Breast epithelium (tissue), 3 donors: ENCODE results near the gene RTL3.

Source experiments
- CTCF ChIP-seq, 3 donors: fragments of 450-650 bp; IDR thresholded peaks; one replicate each; pipeline ENCODE4 v1.5.1; 2016 to 2017; ENCODE audit warnings: antibody characterized with exemption in 3 of 3, mild to moderate bottlenecking in 3 of 3, moderate library complexity in 3 of 3
- POLR2A ChIP-seq: fragments of 450-650 bp; IDR thresholded peaks from one replicate; pipeline ENCODE4 v1.6.1; 2016; ENCODE audit warnings: antibody characterized with exemption, mild to moderate bottlenecking, moderate library complexity
- POLR2AphosphoS5 ChIP-seq, 3 donors: sonication (generic); formaldehyde crosslinking; IDR thresholded peaks; one replicate each; pipeline ENCODE4 v1.6.1; 2017; ENCODE audit warnings: antibody characterized with exemption in 3 of 3

DNA sequence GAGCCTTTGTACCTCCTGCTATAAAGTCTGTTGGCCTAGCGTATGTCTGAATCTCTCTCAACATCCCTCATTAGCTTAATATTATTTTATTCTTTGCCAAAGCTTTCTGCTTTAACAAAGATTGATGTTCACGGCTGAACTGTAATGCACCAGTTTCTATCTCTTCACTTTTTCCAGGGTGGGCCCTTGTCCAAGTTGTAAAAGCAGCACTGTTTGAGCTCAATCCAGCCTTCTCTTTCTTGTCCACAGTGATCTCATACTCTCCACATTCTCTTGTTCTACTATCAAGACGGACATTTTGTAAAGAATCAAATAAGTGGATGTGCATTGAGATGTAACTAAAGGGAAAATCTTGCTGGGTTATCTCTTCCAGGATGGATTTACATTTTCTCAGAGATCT, 34.4 kb upstream of the RTL3 start:
- TF ChIP-seq POLR2AphosphoS5 (IDR thresholded peaks at IDR 0.05) (no peak), CTCF (IDR thresholded peaks at IDR 0.05) (no peak), POLR2A (no peak)
